Psoas muscle (tissue), 8 donors: ENCODE data around the gene RAB6C. TPM values are rescaled to one million over a fixed set of nuclear protein-coding genes. Genes with fewer than 3 reads are reported as not detected.
"Not testable (repeated sequence)": the region's sequence is repeated elsewhere in the genome, so short reads cannot be mapped to it uniquely, and the experiment has no call there.

Experiments
- ATAC-seq, 4 donors: fragments of 200-7000 bp; cut with Tn5 transposase; one replicate each; pipeline ENCODE4 v1.9.1; 2020; ENCODE audit warnings: moderate library complexity in 3 of 4, mild to moderate bottlenecking in 2 of 4
- DNase-seq, 2 donors: peaks; one replicate each; pipeline ENCODE4 v3.0.0-alpha.2; 2020
- H3K27ac ChIP-seq: fragments of 200-600 bp; one replicate; pipeline ENCODE4 v1.8.0; 2022
- H3K27me3 ChIP-seq, 3 donors: fragments of 200-600 bp in 1 of 3; one replicate each; pipeline versions ENCODE4 v1.6.1 to v1.8.0; 2013 to 2022; ENCODE audit warnings: low read length in 2 of 3, mild to moderate bottlenecking in 2 of 3, moderate library complexity in 1 of 3; ENCODE audit not compliant: insufficient read depth in 3 of 3
- H3K36me3 ChIP-seq, 2 donors: fragments of 200-600 bp in 1 of 2; one replicate each; pipeline versions ENCODE4 v1.6.1 to v1.8.0; 2013 to 2022; ENCODE audit warnings: low read depth in 1 of 2, mild to moderate bottlenecking in 1 of 2, moderate library complexity in 1 of 2; ENCODE audit not compliant: insufficient read depth in 1 of 2
- H3K4me1 ChIP-seq: fragments of 200-600 bp; one replicate; pipeline ENCODE4 v1.8.0; 2022
- H3K4me3 ChIP-seq: fragments of 200-600 bp; one replicate; pipeline ENCODE4 v1.8.0; 2022; ENCODE audit warnings: mild to moderate bottlenecking
- H3K9me3 ChIP-seq: fragments of 200-600 bp; one replicate; pipeline ENCODE4 v1.8.0; 2022
- WGBS, 3 donors: extraction: QIAGEN DNeasy Blood & Tissue Kit; methylation state at CpG; one replicate each; pipeline versions ENCODE4 v1.1.6 to v1.1.7; 2013; 5-methylcytosine and 5-hydroxymethylcytosine counted together
- intact Hi-C, 2 donors: fragments of 100-400 bp; cut with DNase I; formaldehyde crosslinking; loops; one replicate each; pipeline versions ENCODE4 v1.11.0 to v1.14.2; 2022
- polyA plus RNA-seq, 3 donors: library from polyadenylated mRNA; stranded (reverse); fragments of 200-250 nt; gene quantifications; one replicate each; pipeline ENCODE4 v1.2.3, GENCODE V29; 2013
- total RNA-seq, 4 donors: library from RNA; stranded (reverse); fragmentation: NEBNext Ultra II Directional in 2 of 4; extraction: Animal tissue kit (Norgen Biotek cat#: 25700) in 2 of 4; gene quantifications; one replicate each; pipeline versions ENCODE4 v1.2.1 to v1.2.4, GENCODE V29; 2021 to 2023
- TF ChIP-seq, protein P1 (sequence below): fragments of 200-600 bp; IDR thresholded peaks from one replicate; pipeline ENCODE4 v1.8.0; 2022; ENCODE audit warnings: antibody characterized with exemption
- donor health status: healthy with polysubstance abuse.
- donor health status: DM: no; HTN: no; CAD: no; lungs with moderate emphysema.
- donor health status: Bipolar disorder and iron deficiency.
- donor health status: healthy.
- donor health status: DM: yes; HTN: yes; CAD: no.
- donor health status: DM: no; HTN: no; CAD: no.
- donor health status: DM: no; HTN: no; CAD: no.
- donor health status: DM: yes; HTN: yes; CAD: no.

The RAB6C gene
- total and polyA plus RNA-seq, 7 donors, result 0.04 to 0.11 (median 0.08) TPM; not detected in 1

DNA sequence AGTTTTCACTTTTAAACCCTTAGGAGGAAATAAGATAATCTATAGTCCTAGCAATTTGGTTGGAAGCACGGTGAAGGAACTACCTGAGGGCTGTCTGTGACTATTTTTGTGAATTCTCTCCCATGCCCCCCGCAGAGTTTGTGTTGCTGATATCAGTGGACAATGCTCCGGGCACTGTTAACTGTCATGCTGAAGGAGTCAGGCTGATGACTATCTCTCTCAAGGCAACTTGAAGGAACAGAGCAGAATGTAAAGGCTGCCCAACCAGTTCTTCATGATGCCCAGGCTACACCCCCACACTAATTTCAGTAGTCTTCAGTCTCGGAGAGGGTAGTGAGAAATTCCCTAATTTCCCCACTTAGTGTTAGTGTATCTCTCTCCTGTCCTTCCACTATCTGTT is 21.6 kb upstream of the RAB6C start:
- Histone ChIP-seq H3K4me1 (no peaks in the 10 kb centered on the region), H3K9me3 (no peaks in the 10 kb centered on the region), H3K36me3 (no peaks in the 10 kb centered on the region), H3K27me3 (no peaks in the 10 kb centered on the region), H3K27ac (no peak overlapping the region), H3K4me3 (no peak overlapping the region)
- WGBS, 3 donors, result 68 to 87% (median 73%) methylated on average over 4 of the region's 4 CpGs
- no peak for ATAC-seq
- TF ChIP-seq, protein P1, sequence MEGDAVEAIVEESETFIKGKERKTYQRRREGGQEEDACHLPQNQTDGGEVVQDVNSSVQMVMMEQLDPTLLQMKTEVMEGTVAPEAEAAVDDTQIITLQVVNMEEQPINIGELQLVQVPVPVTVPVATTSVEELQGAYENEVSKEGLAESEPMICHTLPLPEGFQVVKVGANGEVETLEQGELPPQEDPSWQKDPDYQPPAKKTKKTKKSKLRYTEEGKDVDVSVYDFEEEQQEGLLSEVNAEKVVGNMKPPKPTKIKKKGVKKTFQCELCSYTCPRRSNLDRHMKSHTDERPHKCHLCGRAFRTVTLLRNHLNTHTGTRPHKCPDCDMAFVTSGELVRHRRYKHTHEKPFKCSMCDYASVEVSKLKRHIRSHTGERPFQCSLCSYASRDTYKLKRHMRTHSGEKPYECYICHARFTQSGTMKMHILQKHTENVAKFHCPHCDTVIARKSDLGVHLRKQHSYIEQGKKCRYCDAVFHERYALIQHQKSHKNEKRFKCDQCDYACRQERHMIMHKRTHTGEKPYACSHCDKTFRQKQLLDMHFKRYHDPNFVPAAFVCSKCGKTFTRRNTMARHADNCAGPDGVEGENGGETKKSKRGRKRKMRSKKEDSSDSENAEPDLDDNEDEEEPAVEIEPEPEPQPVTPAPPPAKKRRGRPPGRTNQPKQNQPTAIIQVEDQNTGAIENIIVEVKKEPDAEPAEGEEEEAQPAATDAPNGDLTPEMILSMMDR, result no peak
- no peak for DNase-seq
- intact Hi-C loops, result no loop called here

DNA sequence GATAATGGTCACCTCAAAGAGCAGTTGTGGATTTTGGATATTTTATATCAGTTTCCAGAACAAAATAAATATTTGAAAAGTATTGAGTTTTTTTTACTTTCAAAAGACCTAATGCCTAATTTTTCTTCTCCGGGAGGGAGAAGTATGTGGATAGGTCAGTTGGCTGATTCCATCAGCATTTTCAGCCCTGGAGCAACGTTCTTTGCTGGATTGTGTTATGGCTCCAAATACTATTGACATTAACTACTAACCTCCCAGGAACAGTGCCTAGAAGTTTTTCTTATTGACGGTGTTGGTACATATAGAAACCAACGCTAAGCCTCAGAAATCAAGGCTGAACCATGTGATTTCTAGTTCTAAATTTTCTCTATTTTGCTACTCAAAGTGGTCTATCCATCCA is 20.7 kb upstream of the RAB6C start:
- intact Hi-C loops, H3K9me3 ChIP-seq, H3K36me3 ChIP-seq, H3K4me3 ChIP-seq, ATAC-seq, H3K27ac ChIP-seq, H3K27me3 ChIP-seq, DNase-seq, H3K4me1 ChIP-seq: not testable (repeated sequence)
- 65 to 74% (median 70%) methylated on average over 4 of the region's 4 CpGs for WGBS, 3 donors

DNA sequence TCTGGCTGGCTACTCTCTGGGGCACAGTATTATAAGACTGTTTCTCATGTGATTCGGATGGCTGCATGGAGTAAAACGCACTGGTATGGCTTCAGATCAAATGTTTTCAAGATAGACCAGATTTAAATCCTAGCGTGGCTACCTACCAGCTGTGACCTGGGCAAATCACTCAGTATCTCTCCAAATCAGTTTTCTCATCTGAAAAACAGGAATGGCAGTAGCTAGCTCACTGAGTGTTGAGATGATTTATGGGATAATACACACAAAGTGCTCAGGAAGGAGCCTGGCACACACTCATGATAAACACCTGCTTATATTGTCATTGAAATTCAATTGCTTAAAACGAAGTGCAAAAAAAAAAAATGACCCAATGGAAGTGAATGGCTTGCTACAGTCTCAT is 10.9 kb upstream of the RAB6C start:
- H3K9me3 ChIP-seq, H3K27me3 ChIP-seq, H3K4me3 ChIP-seq, ATAC-seq, H3K36me3 ChIP-seq, DNase-seq, H3K27ac ChIP-seq, H3K4me1 ChIP-seq, intact Hi-C loops: not testable (repeated sequence)
- WGBS, 3 donors, result 34 to 36% (median 34%) methylated on average over 4 of the region's 4 CpGs

GRCh38 chr2:129975016-129975774 is 4.3 kb upstream of the RAB6C start:
- Histone ChIP-seq H3K27me3 (peaks cover 0 to 30% (median 3%) of the 10 kb centered on the region in 3 donors), H3K4me3 (no peak overlapping the region), H3K4me1 (no peaks in the 10 kb centered on the region), H3K27ac (no peak overlapping the region), H3K9me3 (no peaks in the 10 kb centered on the region), H3K36me3 (no peaks in the 10 kb centered on the region)
- DNase-seq, result no peak
- TF ChIP-seq, protein P1, result no peak
- intact Hi-C loops, result no loop called here
- WGBS, 3 donors, result 71 to 75% (median 75%) methylated on average over 9 of the region's 9 CpGs
- ATAC-seq, result no peak

DNA sequence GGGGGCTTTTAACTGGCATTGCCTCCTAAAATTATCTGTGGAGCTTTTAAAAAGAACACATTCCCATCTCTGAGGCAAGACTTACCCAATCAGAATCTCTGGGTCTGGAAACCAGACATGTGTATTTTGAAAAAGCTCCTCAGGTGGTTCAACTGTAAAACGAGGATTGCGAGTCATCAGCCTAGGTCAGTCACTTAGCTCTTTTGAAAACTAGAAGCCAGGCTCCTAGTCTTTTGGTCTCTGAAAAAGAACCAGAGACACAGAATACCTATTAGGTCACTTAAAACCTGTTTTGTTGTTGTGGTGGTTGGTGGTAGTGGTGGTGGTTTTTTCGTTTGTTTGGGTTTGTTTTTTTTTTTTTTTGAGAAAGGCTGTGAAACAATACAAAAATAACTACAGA is 2.5 kb upstream of the RAB6C start:
- H3K36me3 ChIP-seq, intact Hi-C loops, H3K27ac ChIP-seq, ATAC-seq, H3K9me3 ChIP-seq, H3K4me1 ChIP-seq, DNase-seq, H3K4me3 ChIP-seq: not testable (repeated sequence)
- 69 to 77% (median 72%) methylated on average over 3 of the region's 3 CpGs for WGBS, 3 donors
- H3K27me3 ChIP-seq, result peaks cover 0 to 39% (median 3%) of the 10 kb centered on the region in 3 donors

DNA sequence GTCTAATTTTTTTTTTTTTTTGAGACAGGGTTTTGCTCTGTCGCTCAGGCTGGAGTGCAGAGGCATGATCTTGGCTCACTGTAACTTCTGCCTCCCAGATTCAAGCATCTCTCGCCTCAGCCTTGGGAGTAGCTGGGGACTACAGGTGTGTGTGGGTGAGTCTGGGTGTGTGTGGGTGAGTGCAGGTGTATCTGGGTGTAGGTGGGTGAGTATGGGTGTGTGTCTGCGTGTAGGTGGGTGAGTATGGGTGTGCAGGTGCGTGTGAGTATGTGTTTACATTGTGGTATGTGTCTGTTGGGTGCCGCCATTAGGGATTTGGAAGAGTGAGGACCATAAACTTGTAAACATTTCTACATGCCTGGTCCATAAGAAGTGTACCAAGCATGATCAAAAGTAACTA is 1.5 kb upstream of the RAB6C start:
- Histone ChIP-seq H3K4me1 (no peaks in the 10 kb centered on the region), H3K9me3 (no peaks in the 10 kb centered on the region), H3K27ac (no peak overlapping the region), H3K4me3 (no peak overlapping the region), H3K27me3 (peaks cover 0 to 39% (median 3%) of the 10 kb centered on the region in 3 donors), H3K36me3 (no peaks in the 10 kb centered on the region)
- intact Hi-C loops, result no loop called here
- TF ChIP-seq, protein P1, result no peak
- ATAC-seq (no peak), DNase-seq (no peak)
- WGBS, 3 donors, result 87 to 93% (median 93%) methylated on average over 5 of the region's 5 CpGs

DNA sequence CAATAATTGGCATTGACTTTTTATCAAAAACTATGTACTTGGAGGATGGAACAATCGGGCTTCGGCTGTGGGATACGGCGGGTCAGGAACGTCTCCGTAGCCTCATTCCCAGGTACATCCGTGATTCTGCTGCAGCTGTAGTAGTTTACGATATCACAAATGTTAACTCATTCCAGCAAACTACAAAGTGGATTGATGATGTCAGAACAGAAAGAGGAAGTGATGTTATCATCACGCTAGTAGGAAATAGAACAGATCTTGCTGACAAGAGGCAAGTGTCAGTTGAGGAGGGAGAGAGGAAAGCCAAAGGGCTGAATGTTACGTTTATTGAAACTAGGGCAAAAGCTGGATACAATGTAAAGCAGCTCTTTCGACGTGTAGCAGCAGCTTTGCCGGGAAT is 780 bp downstream of the RAB6C start:
- H3K9me3 ChIP-seq, intact Hi-C loops, H3K27ac ChIP-seq, H3K36me3 ChIP-seq, H3K4me1 ChIP-seq, DNase-seq, H3K4me3 ChIP-seq: not testable (repeated sequence)
- 2 to 12% (median 8%) methylated on average over 3 of the region's 13 CpGs for WGBS, 3 donors
- peaks cover 0 to 49% (median 3%) of the 10 kb centered on the region in 3 donors for H3K27me3 ChIP-seq
- peak in 1 of 4 donors; percentile 52 for ATAC-seq

DNA sequence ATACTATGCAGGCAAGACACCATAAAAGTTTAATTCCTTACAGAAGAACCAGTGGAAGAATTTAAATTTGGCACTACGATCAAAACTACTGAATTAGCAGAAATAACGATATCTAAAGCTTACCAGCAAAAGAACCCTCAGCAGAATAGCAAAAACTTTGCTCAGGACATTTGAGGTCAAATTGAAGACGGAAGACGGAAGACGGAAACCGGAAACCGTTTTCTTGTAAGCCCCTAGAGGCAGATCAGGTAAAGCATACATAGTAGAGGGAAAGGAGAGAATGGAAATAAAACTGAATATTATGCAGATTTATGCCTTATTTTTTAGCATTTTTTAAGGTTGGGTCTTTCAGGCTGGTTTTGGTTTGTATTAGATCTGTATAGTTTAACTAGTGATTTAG is 2.2 kb downstream of the RAB6C start:
- H3K36me3 ChIP-seq, ATAC-seq, H3K27ac ChIP-seq, H3K9me3 ChIP-seq, intact Hi-C loops, H3K4me1 ChIP-seq, DNase-seq, H3K4me3 ChIP-seq: not testable (repeated sequence)
- WGBS, 3 donors, result 23 to 33% (median 30%) methylated on average over 7 of the region's 7 CpGs
- H3K27me3 ChIP-seq, result peaks cover 0 to 43% (median 3%) of the 10 kb centered on the region in 3 donors
